Measurements from ENCODE around the gene SHMT2.

The SHMT2 gene

GRCh38 chr12:57216014-57216911 is 13.2 kb upstream of the SHMT2 start, which contains the start of gene NXPH4:
NXPH4 (plus strand) TSS chr12:57216794; CDS start chr12:57216970, 176 bp downstream.
- DNase-seq, result peak; percentile 58

- peak; percentile 11 for DNase-seq
Observed at GRCh38 chr12:57216921-57217879, 12.3 kb upstream of the SHMT2 start.

- no peak for DNase-seq
Observed at GRCh38 chr12:57218030-57218853, 11.3 kb upstream of the SHMT2 start.

- no peak for DNase-seq
Observed at GRCh38 chr12:57219205-57219992, 10.1 kb upstream of the SHMT2 start.

GRCh38 chr12:57219993-57220754 is 9.3 kb upstream of the SHMT2 start:
- no peak for DNase-seq

GRCh38 chr12:57220770-57221168 is 8.7 kb upstream of the SHMT2 start:
- no peak for DNase-seq

GRCh38 chr12:57221169-57221917 is 8.2 kb upstream of the SHMT2 start:
- no peak for DNase-seq

- no peak for DNase-seq
Observed at GRCh38 chr12:57222286-57223190, 7.0 kb upstream of the SHMT2 start.

- no peak for DNase-seq
Observed at GRCh38 chr12:57223191-57224165, 6.0 kb upstream of the SHMT2 start.

GRCh38 chr12:57224278-57224972 is 5.1 kb upstream of the SHMT2 start:
- DNase-seq, result no peak

GRCh38 chr12:57224973-57225679 is 4.4 kb upstream of the SHMT2 start:
- peak; percentile 34 for DNase-seq

- DNase-seq, result no peak
Observed at GRCh38 chr12:57225680-57226210, 3.8 kb upstream of the SHMT2 start.

- no peak for DNase-seq
Observed at GRCh38 chr12:57226588-57227314, 2.8 kb upstream of the SHMT2 start.

GRCh38 chr12:57227315-57228115 is 2.0 kb upstream of the SHMT2 start:
- DNase-seq, result no peak
